ENCODE measurements around the gene SOX14. TPM values are rescaled to one million over a fixed set of nuclear protein-coding genes. Genes with fewer than 3 reads are reported as not detected.

SOX14 gene
- total RNA-seq, 1 donor = not detected

DNA sequence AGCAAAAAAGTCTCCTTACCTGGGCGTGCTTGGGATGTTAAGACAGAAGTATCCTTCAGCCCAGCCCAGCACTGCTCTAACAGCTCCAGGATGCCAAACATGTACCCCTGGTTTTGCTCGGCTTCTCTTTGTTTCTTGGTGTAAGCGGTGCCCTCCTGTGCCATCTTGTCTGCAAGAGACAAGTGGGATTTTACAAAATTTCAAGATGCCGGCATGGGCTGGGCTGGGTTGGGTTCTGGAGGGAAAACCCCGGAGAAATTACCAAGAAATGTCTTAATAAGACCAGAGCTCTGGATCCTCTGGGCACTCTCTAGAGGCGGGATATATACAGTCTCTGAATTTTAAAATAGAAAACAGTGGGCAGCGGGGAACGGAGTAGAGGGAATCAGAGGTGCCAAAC, 4.6 kb upstream of the SOX14 start:
- DNase-seq (ENCODE audit: low read depth) = no peak
- H3K4me3 ChIP-seq (ENCODE audit: low read depth, low read length) = no peak overlapping the region
- TF ChIP-seq, protein P1, sequence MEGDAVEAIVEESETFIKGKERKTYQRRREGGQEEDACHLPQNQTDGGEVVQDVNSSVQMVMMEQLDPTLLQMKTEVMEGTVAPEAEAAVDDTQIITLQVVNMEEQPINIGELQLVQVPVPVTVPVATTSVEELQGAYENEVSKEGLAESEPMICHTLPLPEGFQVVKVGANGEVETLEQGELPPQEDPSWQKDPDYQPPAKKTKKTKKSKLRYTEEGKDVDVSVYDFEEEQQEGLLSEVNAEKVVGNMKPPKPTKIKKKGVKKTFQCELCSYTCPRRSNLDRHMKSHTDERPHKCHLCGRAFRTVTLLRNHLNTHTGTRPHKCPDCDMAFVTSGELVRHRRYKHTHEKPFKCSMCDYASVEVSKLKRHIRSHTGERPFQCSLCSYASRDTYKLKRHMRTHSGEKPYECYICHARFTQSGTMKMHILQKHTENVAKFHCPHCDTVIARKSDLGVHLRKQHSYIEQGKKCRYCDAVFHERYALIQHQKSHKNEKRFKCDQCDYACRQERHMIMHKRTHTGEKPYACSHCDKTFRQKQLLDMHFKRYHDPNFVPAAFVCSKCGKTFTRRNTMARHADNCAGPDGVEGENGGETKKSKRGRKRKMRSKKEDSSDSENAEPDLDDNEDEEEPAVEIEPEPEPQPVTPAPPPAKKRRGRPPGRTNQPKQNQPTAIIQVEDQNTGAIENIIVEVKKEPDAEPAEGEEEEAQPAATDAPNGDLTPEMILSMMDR (IDR thresholded peaks at IDR 0.05; ENCODE audit: insufficient read depth, low read length) = no peak

DNA sequence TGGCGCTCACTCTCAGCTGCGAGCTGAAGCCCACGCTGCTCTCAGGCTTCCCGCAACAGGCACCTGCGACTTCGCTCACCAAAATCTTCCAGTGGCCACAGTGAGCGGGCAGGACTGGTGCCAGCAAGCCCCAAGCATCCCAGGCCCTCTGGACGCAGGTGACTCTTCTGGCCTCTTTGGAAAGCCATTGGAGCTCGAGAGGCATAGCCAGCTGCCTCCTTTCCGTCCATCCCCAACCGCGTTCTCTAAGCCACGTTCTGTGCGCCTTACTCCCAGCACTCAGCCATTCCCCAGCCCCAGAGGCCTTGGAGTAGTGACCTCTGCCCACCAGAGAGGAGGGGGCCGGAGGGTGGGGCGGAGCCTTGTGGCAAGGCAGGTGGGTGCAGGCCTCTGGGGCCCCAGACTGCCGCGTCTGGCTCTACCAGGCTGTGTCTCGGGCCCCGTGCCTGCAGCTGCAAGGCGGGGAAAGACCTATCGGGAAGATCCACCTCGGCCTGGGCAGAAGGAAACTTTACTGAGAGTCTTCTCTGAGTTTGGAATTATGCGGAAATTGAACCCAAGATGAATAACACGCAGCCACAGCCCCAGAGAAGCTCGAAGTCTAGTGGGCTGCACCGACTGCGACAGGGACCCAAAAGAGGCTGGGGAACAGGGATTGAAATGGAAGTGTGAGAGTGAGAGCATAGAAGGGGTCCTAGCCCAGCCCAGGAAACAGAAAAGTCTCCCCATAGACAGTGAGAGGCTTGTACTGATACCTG, 3.6 kb upstream of the SOX14 start:
- DNase-seq (ENCODE audit: low read depth) = no peak
- no peak overlapping the region for H3K4me3 ChIP-seq (ENCODE audit: low read depth, low read length)
- TF ChIP-seq, protein P1 (IDR thresholded peaks at IDR 0.05; ENCODE audit: insufficient read depth, low read length) = no peak

DNA sequence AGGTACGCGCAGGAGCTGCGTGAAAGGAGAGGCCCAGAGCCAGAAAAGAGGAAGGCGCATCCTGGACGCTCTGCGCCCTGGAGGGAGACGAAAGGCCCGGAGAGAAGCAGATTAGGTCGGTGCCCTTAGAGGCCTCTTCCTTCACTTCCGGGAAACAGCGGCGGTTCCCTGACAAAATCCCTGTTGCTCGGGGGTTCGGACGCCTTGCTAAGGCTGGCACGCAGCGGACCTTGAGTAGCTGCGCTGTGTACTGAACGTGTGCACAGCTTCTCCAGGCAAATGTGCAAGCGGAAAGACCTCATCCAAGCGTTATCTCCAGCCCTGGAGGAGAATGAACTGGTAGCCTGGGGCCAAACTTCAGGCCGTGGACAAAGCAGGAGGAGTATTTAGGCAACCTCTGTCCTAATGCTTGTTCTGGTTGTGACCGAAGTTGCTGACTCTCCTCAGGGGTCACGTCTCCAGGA, 3.0 kb upstream of the SOX14 start:
- DNase-seq (ENCODE audit: low read depth) = no peak
- no peak overlapping the region for H3K4me3 ChIP-seq (ENCODE audit: low read depth, low read length)
- TF ChIP-seq, protein P1 (IDR thresholded peaks at IDR 0.05; ENCODE audit: insufficient read depth, low read length) = no peak

DNA sequence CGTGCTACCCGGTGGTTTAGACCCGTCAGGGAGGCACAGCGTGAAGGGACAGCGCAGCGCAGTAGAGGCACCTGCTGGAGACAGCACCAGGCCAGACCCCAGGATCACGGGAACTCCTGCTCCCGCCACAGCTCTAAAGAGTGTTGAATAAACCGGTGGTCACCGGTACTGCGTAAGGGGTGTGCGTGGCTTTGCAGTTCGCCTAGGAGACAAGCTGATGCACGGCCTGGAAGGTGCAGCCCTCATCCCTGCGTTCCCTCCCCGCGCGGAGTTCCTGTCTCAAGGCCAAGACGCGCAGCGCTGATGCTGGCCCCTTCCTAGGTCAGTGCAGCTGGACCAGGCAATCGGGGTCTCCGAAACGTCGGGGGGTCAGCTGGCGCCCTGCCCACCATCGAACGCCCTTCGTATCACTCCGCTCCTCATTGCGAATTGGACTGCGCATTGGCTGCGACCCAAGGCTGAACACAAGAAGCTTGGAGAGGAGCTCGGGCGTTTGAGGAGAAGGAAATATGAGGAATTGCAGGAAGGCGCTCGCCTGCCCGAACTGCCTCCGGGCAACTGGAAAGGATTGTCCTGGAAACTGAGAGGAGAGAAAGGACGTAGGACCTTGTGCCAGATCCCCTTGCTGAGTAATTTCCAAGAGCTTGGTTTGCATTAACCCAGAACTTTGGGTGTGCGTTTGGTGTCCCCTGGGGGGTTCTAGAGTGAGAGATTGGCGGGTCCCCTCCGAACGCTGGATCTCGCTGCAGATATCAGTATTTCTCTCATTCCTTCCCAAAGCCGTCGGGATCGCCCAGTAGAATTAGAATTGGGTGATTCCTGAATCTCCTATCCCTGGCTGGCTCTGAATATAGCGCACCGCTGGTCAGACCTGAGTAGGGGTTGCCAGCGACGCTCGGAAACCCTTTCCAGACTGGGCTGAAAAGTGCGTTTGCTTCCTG, 2.3 kb upstream of the SOX14 start:
- no peak for DNase-seq (ENCODE audit: low read depth)
- H3K4me3 ChIP-seq (ENCODE audit: low read depth, low read length) = no peak overlapping the region
- TF ChIP-seq, protein P1 (IDR thresholded peaks at IDR 0.05; ENCODE audit: insufficient read depth, low read length) = no peak

DNA sequence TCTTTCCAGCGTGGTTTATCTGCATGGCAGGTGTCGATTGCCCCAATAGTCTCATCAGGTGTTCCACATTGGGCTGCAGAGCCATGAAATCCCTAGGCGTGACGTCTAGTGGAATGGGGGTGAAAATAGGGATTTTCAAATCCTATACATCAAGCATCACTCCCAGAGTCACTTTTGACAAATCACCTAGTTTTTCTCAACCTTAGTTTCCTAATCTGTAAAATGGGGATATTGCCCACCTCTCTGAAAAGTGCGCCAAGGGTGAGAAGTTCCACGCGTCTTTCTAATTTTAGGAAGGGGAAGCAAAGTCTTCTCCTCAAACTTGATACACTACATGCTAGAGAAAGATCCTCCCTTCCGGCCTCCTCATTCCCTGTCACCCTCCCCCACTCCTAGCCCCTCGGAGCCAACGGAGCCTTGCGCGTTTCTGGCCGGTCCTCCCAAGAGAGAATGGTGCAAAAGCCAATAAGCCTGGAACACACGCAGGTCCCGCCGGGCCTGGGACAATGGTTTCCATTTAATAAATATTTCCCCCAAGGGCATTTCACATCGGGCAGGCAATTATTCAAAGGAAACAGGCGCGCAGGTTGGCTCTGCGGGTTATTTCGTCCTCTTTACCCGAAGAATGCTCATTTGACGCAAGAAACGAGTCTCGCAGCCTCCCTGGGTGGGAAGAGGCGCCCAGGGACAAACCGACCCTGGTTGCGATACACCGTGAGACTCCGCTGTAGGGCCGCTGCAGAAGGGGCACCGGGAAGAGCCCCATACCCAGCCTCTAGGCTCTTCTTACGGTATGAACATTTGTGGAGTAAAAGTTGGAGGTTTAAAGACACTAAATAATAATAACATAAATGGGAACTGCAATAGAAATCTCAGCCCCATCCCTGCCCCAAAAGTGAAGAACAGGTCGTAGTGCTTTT, 1.2 kb upstream of the SOX14 start:
- TF ChIP-seq, protein P1 (IDR thresholded peaks at IDR 0.05; ENCODE audit: insufficient read depth, low read length) = no peak
- H3K4me3 ChIP-seq (ENCODE audit: low read depth, low read length) = no peak overlapping the region
- no peak for DNase-seq (ENCODE audit: low read depth)

DNA sequence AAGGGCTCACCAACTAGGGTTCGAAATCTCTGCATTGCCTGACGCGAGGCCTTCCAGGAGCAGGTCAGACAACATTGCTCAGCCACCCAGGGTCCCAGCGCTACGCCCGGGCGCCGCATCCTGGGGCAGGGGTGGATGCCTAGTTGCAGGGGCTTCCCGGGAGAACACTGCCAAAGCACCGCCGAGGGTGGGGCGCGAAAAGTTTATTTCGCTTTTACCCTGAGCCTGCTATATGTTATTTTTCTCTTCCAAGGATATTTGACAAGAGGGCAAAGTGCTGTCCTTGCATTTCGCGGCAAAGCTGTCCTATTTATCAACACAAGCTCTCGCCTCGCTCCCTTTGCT, 549 bp upstream of the SOX14 start:
- no peak overlapping the region for H3K4me3 ChIP-seq (ENCODE audit: low read depth, low read length)
- TF ChIP-seq, protein P1 (IDR thresholded peaks at IDR 0.05; ENCODE audit: insufficient read depth, low read length) = no peak
- no peak for DNase-seq (ENCODE audit: low read depth)
